DMS 273 (cell line): Measurements from ENCODE around the gene CHORDC1.
"Not testable (repeated sequence)": the region's sequence is repeated elsewhere in the genome, so short reads cannot be mapped to it uniquely, and the experiment has no call there.

Experiments used
- DNase-seq: peaks from one replicate; lab custom pipeline; 2025; ENCODE audit not compliant: unreplicated experiment; lab: John Stamatoyannopoulos, UW

The CHORDC1 gene

GRCh38 chr11:90222459-90223247, at the start of gene CHORDC1:
Gene CHORDC1, minus strand, starts transcription at chr11:90223049. Its CDS starts 95 bp downstream, at chr11:90222954.
- DNase-seq: peak; percentile 90

GRCh38 chr11:90257158-90257525, 34.3 kb upstream of the CHORDC1 start:
- no peak for DNase-seq

GRCh38 chr11:90256404-90257157, 33.7 kb upstream of the CHORDC1 start:
- DNase-seq: no peak

- DNase-seq: no peak
Measured at GRCh38 chr11:90254065-90254464, 31.2 kb upstream of the CHORDC1 start.

- DNase-seq: no peak
Measured at GRCh38 chr11:90252053-90252452, 29.2 kb upstream of the CHORDC1 start.

- DNase-seq: no peak
Measured at GRCh38 chr11:90251599-90251998, 28.8 kb upstream of the CHORDC1 start.

- DNase-seq: no peak
Measured at GRCh38 chr11:90250970-90251369, 28.1 kb upstream of the CHORDC1 start.

- no peak for DNase-seq
Measured at GRCh38 chr11:90246468-90246867, 23.6 kb upstream of the CHORDC1 start.

- DNase-seq: no peak
Measured at GRCh38 chr11:90243534-90243933, 20.7 kb upstream of the CHORDC1 start.

GRCh38 chr11:90242894-90243416, 20.1 kb upstream of the CHORDC1 start:
- DNase-seq: no peak

- DNase-seq: peak; percentile 3
Measured at GRCh38 chr11:90241414-90241813, 18.6 kb upstream of the CHORDC1 start.

GRCh38 chr11:90239967-90240636, 17.3 kb upstream of the CHORDC1 start:
- not testable (repeated sequence) for DNase-seq

- DNase-seq: no peak
Measured at GRCh38 chr11:90237004-90237403, 14.2 kb upstream of the CHORDC1 start.

- no peak for DNase-seq
Measured at GRCh38 chr11:90235526-90235925, 12.7 kb upstream of the CHORDC1 start.

GRCh38 chr11:90234977-90235376, 12.1 kb upstream of the CHORDC1 start:
- no peak for DNase-seq

- DNase-seq: no peak
Measured at GRCh38 chr11:90229791-90230190, 6.9 kb upstream of the CHORDC1 start.

- no peak for DNase-seq
Measured at GRCh38 chr11:90228056-90228455, 5.2 kb upstream of the CHORDC1 start.

GRCh38 chr11:90223248-90223585, 368 bp upstream of the CHORDC1 start:
- DNase-seq: no peak

- DNase-seq: no peak
Measured at GRCh38 chr11:90221803-90222458, 918 bp downstream of the CHORDC1 start.

GRCh38 chr11:90220391-90220790, 2.5 kb downstream of the CHORDC1 start:
- no peak for DNase-seq

GRCh38 chr11:90219438-90219837, 3.4 kb downstream of the CHORDC1 start:
- DNase-seq: no peak
